Measurements from ENCODE around the gene ZNF777. TPM values are rescaled to one million over a fixed set of nuclear protein-coding genes. Genes with fewer than 3 reads are reported as not detected.

The ZNF777 gene
- total RNA-seq, 2 donors from 2014 or later, result 9.7 to 11.1 TPM

GRCh38 chr7:149459201-149459539, 1.7 kb downstream of the ZNF777 start:
- H3K27ac ChIP-seq (ENCODE audit: low read depth, low read length), result no peak overlapping the region
- H3K4me1 ChIP-seq (ENCODE audit: control insufficient read depth, insufficient read depth, low read length), result peaks cover 4% of the 10 kb centered on the region
- H3K4me1 Mint-ChIP-seq, result peaks cover 12% of the 10 kb centered on the region
- H3K9me3 ChIP-seq (ENCODE audit: control insufficient read depth, low read length), result no peaks in the 10 kb centered on the region
- no peak overlapping the region for H3K9ac ChIP-seq (ENCODE audit: extremely low read depth, low read length, poor library complexity, severe bottlenecking)
- peaks cover 12% of the 10 kb centered on the region for H3K27me3 ChIP-seq (ENCODE audit: control insufficient read depth, insufficient read depth, low read length, poor library complexity, severe bottlenecking)
- H3K9me3 Mint-ChIP-seq, result no peaks in the 10 kb centered on the region
- peak overlapping the region; percentile 64 for H3K4me3 ChIP-seq (ENCODE audit: low read length)
- 32% methylated on average over 17 of the region's 17 CpGs; no CpG with 5 or more reads in 1 of the 2 experiments for WGBS, 2 experiments (ENCODE audit: insufficient coverage in 1 of 2, insufficient read length in 1 of 2)
- peaks cover 28% of the 10 kb centered on the region for H3K36me3 ChIP-seq (ENCODE audit: control insufficient read depth, insufficient read depth, low read length)
- peaks cover 23% of the 10 kb centered on the region for H3K36me3 Mint-ChIP-seq (ENCODE audit: low read depth)
- no peak overlapping the region for H3K27ac Mint-ChIP-seq
- no peak for DNase-seq
- peak overlapping the region; percentile 52 for H3K4me3 Mint-ChIP-seq
- no peak for TF ChIP-seq CTCF (conservative IDR thresholded peaks at IDR 0.05)
- peaks cover 26% of the 10 kb centered on the region for H3K27me3 Mint-ChIP-seq (ENCODE audit: insufficient read depth)

- peaks cover 23% of the 10 kb centered on the region for H3K27me3 Mint-ChIP-seq (ENCODE audit: insufficient read depth)
- H3K9me3 Mint-ChIP-seq, result no peaks in the 10 kb centered on the region
- Histone ChIP-seq H3K27ac (ENCODE audit: low read depth, low read length) (no peak overlapping the region), H3K9ac (ENCODE audit: extremely low read depth, low read length, poor library complexity, severe bottlenecking) (no peak overlapping the region), H3K9me3 (ENCODE audit: control insufficient read depth, low read length) (no peaks in the 10 kb centered on the region), H3K4me1 (ENCODE audit: control insufficient read depth, insufficient read depth, low read length) (peaks cover 4% of the 10 kb centered on the region), H3K36me3 (ENCODE audit: control insufficient read depth, insufficient read depth, low read length) (peaks cover 37% of the 10 kb centered on the region), H3K4me3 (ENCODE audit: low read length) (peak overlapping the region; percentile 64), H3K27me3 (ENCODE audit: control insufficient read depth, insufficient read depth, low read length, poor library complexity, severe bottlenecking) (peaks cover 8% of the 10 kb centered on the region)
- no peak for DNase-seq
- no peak overlapping the region for H3K27ac Mint-ChIP-seq
- TF ChIP-seq CTCF (conservative IDR thresholded peaks at IDR 0.05), result no peak
- H3K4me3 Mint-ChIP-seq, result peak overlapping the region; percentile 52
- peaks cover 26% of the 10 kb centered on the region for H3K36me3 Mint-ChIP-seq (ENCODE audit: low read depth)
- WGBS, 2 experiments (ENCODE audit: insufficient coverage in 1 of 2, insufficient read length in 1 of 2), result 66% methylated on average over 3 of the region's 3 CpGs; no CpG with 5 or more reads in 1 of the 2 experiments
- H3K4me1 Mint-ChIP-seq, result peaks cover 12% of the 10 kb centered on the region
Observed at GRCh38 chr7:149458235-149458634, 2.6 kb downstream of the ZNF777 start.

GRCh38 chr7:149457766-149458165, 3.1 kb downstream of the ZNF777 start:
- H3K9me3 ChIP-seq (ENCODE audit: control insufficient read depth, low read length), result no peaks in the 10 kb centered on the region
- 91% methylated on average over 1 of the region's 1 CpG; no CpG with 5 or more reads in 1 of the 2 experiments for WGBS, 2 experiments (ENCODE audit: insufficient coverage in 1 of 2, insufficient read length in 1 of 2)
- no peak for DNase-seq
- Mint-ChIP-seq H3K9me3 (no peaks in the 10 kb centered on the region), H3K4me3 (no peak overlapping the region), H3K27me3 (ENCODE audit: insufficient read depth) (peaks cover 23% of the 10 kb centered on the region), H3K27ac (no peak overlapping the region), H3K36me3 (ENCODE audit: low read depth) (peaks cover 28% of the 10 kb centered on the region), H3K4me1 (peaks cover 12% of the 10 kb centered on the region)
- H3K9ac ChIP-seq (ENCODE audit: extremely low read depth, low read length, poor library complexity, severe bottlenecking), result no peak overlapping the region
- H3K4me3 ChIP-seq (ENCODE audit: low read length), result peak overlapping the region; percentile 64
- peaks cover 4% of the 10 kb centered on the region for H3K4me1 ChIP-seq (ENCODE audit: control insufficient read depth, insufficient read depth, low read length)
- no peak for TF ChIP-seq CTCF (conservative IDR thresholded peaks at IDR 0.05)
- no peak overlapping the region for H3K27ac ChIP-seq (ENCODE audit: low read depth, low read length)
- peaks cover 42% of the 10 kb centered on the region for H3K36me3 ChIP-seq (ENCODE audit: control insufficient read depth, insufficient read depth, low read length)
- peaks cover 8% of the 10 kb centered on the region for H3K27me3 ChIP-seq (ENCODE audit: control insufficient read depth, insufficient read depth, low read length, poor library complexity, severe bottlenecking)
